HEK293 (cell line): ENCODE measurements around the gene RHBDF2.

Experiments used
- ELK4 ChIP-seq: IDR thresholded peaks from 2 replicates; pipeline ENCODE4 v1.6.1; 2011; ENCODE audit warnings: mild to moderate bottlenecking, low read depth, low read length, borderline replicate concordance
- GLIS2 ChIP-seq: fragments of 450-650 bp; formaldehyde crosslinking; IDR thresholded peaks from 2 replicates; pipeline ENCODE4 v1.5.1; 2016; ENCODE audit warnings: missing biosample characterization, missing genetic modification characterization
- HOXD13 ChIP-seq: sonication (generic); formaldehyde crosslinking; IDR thresholded peaks from 2 replicates; pipeline ENCODE4 v1.8.0; 2022; ENCODE audit warnings: missing genetic modification reagents, borderline replicate concordance
- KLF9 ChIP-seq: fragments of 450-650 bp; formaldehyde crosslinking; IDR thresholded peaks from 2 replicates; pipeline ENCODE4 v1.5.1; 2016; ENCODE audit warnings: missing biosample characterization, missing genetic modification characterization, low read depth
- SCRT2 ChIP-seq: fragments of 450-650 bp; formaldehyde crosslinking; IDR thresholded peaks from 2 replicates; pipeline ENCODE4 v1.5.1; 2016; ENCODE audit warnings: missing biosample characterization, missing genetic modification characterization
- SETDB1 ChIP-seq: IDR thresholded peaks from one replicate; pipeline ENCODE4 v1.6.1; 2017; ENCODE audit warnings: mild to moderate bottlenecking, low read length, moderate library complexity, mixed read lengths; ENCODE audit not compliant: insufficient read length
- YY2 ChIP-seq: fragments of 450-650 bp; formaldehyde crosslinking; IDR thresholded peaks from 2 replicates; pipeline ENCODE4 v1.5.1; 2016; ENCODE audit warnings: missing biosample characterization, missing genetic modification characterization
- ZFP41 ChIP-seq: fragments of 450-650 bp; formaldehyde crosslinking; IDR thresholded peaks from 2 replicates; pipeline ENCODE4 v1.5.1; 2016; ENCODE audit warnings: missing biosample characterization, missing genetic modification characterization, borderline replicate concordance
- ZNF114 ChIP-seq: fragments of 450-650 bp; formaldehyde crosslinking; IDR thresholded peaks from 2 replicates; pipeline ENCODE4 v1.5.0; 2017; ENCODE audit warnings: missing biosample characterization, missing genetic modification characterization
- ZNF155 ChIP-seq: fragments of 450-650 bp; formaldehyde crosslinking; IDR thresholded peaks from 2 replicates; pipeline ENCODE4 v1.5.1; 2016; ENCODE audit warnings: missing biosample characterization, missing genetic modification characterization
- ZNF174 ChIP-seq: fragments of 450-650 bp; formaldehyde crosslinking; IDR thresholded peaks from 2 replicates; pipeline ENCODE4 v1.5.0; 2017; ENCODE audit warnings: missing biosample characterization, mild to moderate bottlenecking, missing genetic modification characterization
- ZNF23 ChIP-seq: fragments of 450-650 bp; formaldehyde crosslinking; IDR thresholded peaks from 2 replicates; pipeline ENCODE4 v1.5.1; 2016; ENCODE audit warnings: missing biosample characterization, missing genetic modification characterization, borderline replicate concordance
- ZNF239 ChIP-seq: fragments of 450-650 bp; formaldehyde crosslinking; IDR thresholded peaks from 2 replicates; pipeline ENCODE4 v1.5.1; 2016; ENCODE audit warnings: missing biosample characterization, missing genetic modification characterization
- ZNF266 ChIP-seq: fragments of 450-650 bp; formaldehyde crosslinking; IDR thresholded peaks from 2 replicates; pipeline ENCODE4 v1.5.1; 2016; ENCODE audit warnings: missing biosample characterization, missing genetic modification characterization, low read depth
- ZNF274 ChIP-seq, 2 experiments: fragments of 200-500 bp in 1 of 2; fragments of 450-650 bp in 1 of 2; sonication (Bioruptor generic) in 1 of 2; formaldehyde crosslinking in 1 of 2; IDR thresholded peaks; 2 replicates each; pipeline versions ENCODE4 v1.5.1 to v1.6.1; 2014 to 2016; ENCODE audit warnings: borderline replicate concordance in 1 of 2, inconsistent platforms in 1 of 2, low read length in 1 of 2, missing biosample characterization in 1 of 2, missing genetic modification characterization in 1 of 2
- ZNF280D ChIP-seq: fragments of 450-650 bp; formaldehyde crosslinking; IDR thresholded peaks from 2 replicates; pipeline ENCODE4 v1.5.1; 2016; ENCODE audit warnings: missing biosample characterization, missing genetic modification characterization
- ZNF302 ChIP-seq: fragments of 450-650 bp; formaldehyde crosslinking; IDR thresholded peaks from 2 replicates; pipeline ENCODE4 v1.5.1; 2016; ENCODE audit warnings: missing biosample characterization, missing genetic modification characterization, low read depth
- ZNF335 ChIP-seq: fragments of 450-650 bp; formaldehyde crosslinking; conservative IDR thresholded peaks from 2 replicates; pipeline ENCODE4 v1.5.1; 2016; ENCODE audit warnings: missing biosample characterization, missing genetic modification characterization
- ZNF341 ChIP-seq: fragments of 450-650 bp; formaldehyde crosslinking; IDR thresholded peaks from 2 replicates; pipeline ENCODE4; 2016; ENCODE audit warnings: low read depth, missing biosample characterization, missing genetic modification characterization
- ZNF391 ChIP-seq: fragments of 450-650 bp; formaldehyde crosslinking; IDR thresholded peaks from 2 replicates; pipeline ENCODE4 v1.5.1; 2016; ENCODE audit warnings: low read depth, missing biosample characterization, missing genetic modification characterization, borderline replicate concordance
- ZNF433 ChIP-seq: fragments of 450-650 bp; formaldehyde crosslinking; IDR thresholded peaks from 2 replicates; pipeline ENCODE4 v1.5.1; 2016; ENCODE audit warnings: missing biosample characterization, missing genetic modification characterization, low read depth
- ZNF521 ChIP-seq: fragments of 450-650 bp; formaldehyde crosslinking; IDR thresholded peaks from 2 replicates; pipeline ENCODE4 v1.5.1; 2017; ENCODE audit warnings: missing biosample characterization, mild to moderate bottlenecking, missing genetic modification characterization
- ZNF529 ChIP-seq: fragments of 450-650 bp; formaldehyde crosslinking; IDR thresholded peaks from 2 replicates; pipeline ENCODE4 v1.5.1; 2017; ENCODE audit warnings: missing genetic modification characterization, missing biosample characterization; ENCODE audit not compliant: insufficient replicate concordance
- ZNF549 ChIP-seq: fragments of 450-650 bp; IDR thresholded peaks from 2 replicates; pipeline ENCODE4 v1.5.1; 2018; ENCODE audit warnings: missing biosample characterization, missing genetic modification characterization, mild to moderate bottlenecking, inconsistent platforms, moderate library complexity
- ZNF555 ChIP-seq: fragments of 450-650 bp; formaldehyde crosslinking; conservative IDR thresholded peaks from 2 replicates; pipeline ENCODE4 v1.5.1; 2017; ENCODE audit warnings: missing biosample characterization, mild to moderate bottlenecking, missing genetic modification characterization, inconsistent platforms
- ZNF610 ChIP-seq: fragments of 450-650 bp; formaldehyde crosslinking; IDR thresholded peaks from 2 replicates; pipeline ENCODE4 v1.5.1; 2016; ENCODE audit warnings: missing biosample characterization, missing genetic modification characterization, borderline replicate concordance
- ZNF621 ChIP-seq: fragments of 450-650 bp; formaldehyde crosslinking; IDR thresholded peaks from 2 replicates; pipeline ENCODE4 v1.5.1; 2017; ENCODE audit warnings: missing biosample characterization, missing genetic modification characterization
- ZNF792 ChIP-seq: fragments of 450-650 bp; formaldehyde crosslinking; IDR thresholded peaks from 2 replicates; pipeline ENCODE4 v1.5.1; 2016; ENCODE audit warnings: missing biosample characterization, missing genetic modification characterization
- ZNF843 ChIP-seq: fragments of 450-650 bp; formaldehyde crosslinking; IDR thresholded peaks from 2 replicates; pipeline ENCODE4 v1.5.1; 2016; ENCODE audit warnings: missing biosample characterization, missing genetic modification characterization
- ZSCAN16 ChIP-seq: fragments of 450-650 bp; formaldehyde crosslinking; IDR thresholded peaks from 2 replicates; pipeline ENCODE4 v1.5.1; 2016; ENCODE audit warnings: missing biosample characterization, missing genetic modification characterization
- TF ChIP-seq, protein P1 (sequence below): fragments of 450-650 bp; formaldehyde crosslinking; IDR thresholded peaks from 2 replicates; pipeline ENCODE4 v1.5.1; 2016; ENCODE audit warnings: missing biosample characterization, missing genetic modification characterization
- TF ChIP-seq, protein P2 (sequence below): sonication (generic); formaldehyde crosslinking; IDR thresholded peaks from 2 replicates; pipeline ENCODE4 v1.8.1; 2022; ENCODE audit warnings: mild to moderate bottlenecking, moderate library complexity, missing genetic modification reagents
- TF ChIP-seq, protein P3 (sequence below): fragments of 450-650 bp; formaldehyde crosslinking; IDR thresholded peaks from 2 replicates; pipeline ENCODE4 v1.5.1; 2016; ENCODE audit warnings: missing biosample characterization, missing genetic modification characterization

Gene RHBDF2

DNA sequence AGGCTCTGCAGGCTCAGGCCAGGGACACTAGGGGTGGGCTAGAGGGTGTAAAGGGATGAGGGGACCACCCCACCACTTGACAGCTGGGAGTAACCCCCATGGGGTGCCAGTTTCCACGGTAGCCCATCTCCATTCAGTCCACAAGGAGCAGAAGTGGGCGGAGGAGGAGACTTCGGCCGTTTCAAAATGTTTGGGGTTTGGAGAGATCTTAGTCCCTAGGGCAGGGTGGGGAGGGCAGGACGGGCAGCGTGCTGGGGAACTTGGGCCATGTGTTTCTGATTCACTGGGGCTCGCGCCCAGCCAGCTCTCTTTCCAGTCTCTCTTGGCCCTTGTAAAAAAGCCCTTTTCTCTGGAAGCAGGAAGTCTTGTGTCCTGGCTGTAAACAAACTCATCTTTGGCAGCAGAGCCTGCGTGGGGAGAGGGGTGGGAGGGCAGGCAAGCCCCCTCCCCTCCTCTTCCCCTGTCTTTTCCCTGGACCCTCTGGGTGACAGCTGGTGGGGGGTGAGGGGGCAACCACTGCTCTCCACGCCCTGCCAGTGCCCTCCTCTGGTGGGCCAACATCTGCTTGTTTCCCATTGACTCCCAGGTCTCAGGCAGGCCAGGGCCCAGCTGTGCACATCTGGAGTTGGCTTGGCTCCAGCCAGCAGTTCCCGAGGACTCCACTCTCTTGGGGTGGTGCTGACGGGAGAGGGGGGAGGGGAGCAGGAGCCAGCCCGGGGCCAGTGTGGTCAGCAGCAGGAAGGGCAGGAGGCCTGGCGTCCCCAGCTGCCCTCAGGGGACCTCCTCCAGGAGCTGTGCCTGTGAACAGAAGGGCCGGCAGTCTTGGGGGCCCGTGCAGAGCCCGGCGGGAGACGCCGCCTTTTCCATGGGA lies 28.2 kb upstream of the RHBDF2 start (continued):
- TF ChIP-seq, protein P1, sequence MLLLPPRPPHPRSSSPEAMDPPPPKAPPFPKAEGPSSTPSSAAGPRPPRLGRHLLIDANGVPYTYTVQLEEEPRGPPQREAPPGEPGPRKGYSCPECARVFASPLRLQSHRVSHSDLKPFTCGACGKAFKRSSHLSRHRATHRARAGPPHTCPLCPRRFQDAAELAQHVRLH (tag by site-specific recombination), result no peak
- TF ChIP-seq ZNF341 (tag by site-specific recombination) (peak; percentile 54), ZNF433 (tag by site-specific recombination) (no peak), ZNF280D (no peak), ZSCAN16 (tag by site-specific recombination) (no peak), ZNF155 (tag by site-specific recombination) (no peak), ZNF239 (no peak), GLIS2 (peak; percentile 8; the same call in 1 of the 2 replicates), ZNF114 (tag by site-specific recombination) (no peak), ZFP41 (tag by site-specific recombination) (no peak), ZNF529 (tag by site-specific recombination) (no peak), YY2 (tag by site-specific recombination) (no peak), ZNF274 (IDR thresholded peaks at IDR 0.05; ENCODE audit: low read length) (no peak), ZNF274 (tag by site-specific recombination; IDR thresholded peaks at IDR 0.05; ENCODE audit: borderline replicate concordance) (no peak), ZNF391 (tag by site-specific recombination) (no peak), SETDB1 (no peak), ZNF335 (tag by site-specific recombination) (peak; percentile 64), ZNF843 (tag by site-specific recombination) (no peak), ZNF555 (tag by site-specific recombination) (no peak), ZNF521 (no peak), ZNF174 (no peak), ZNF302 (tag by site-specific recombination) (no peak), ZNF23 (tag by site-specific recombination) (no peak), SCRT2 (tag by site-specific recombination) (no peak), ZNF610 (no peak), ZNF792 (tag by site-specific recombination) (no peak), KLF9 (tag by site-specific recombination) (no peak), ELK4 (no peak), HOXD13 (no peak), ZNF549 (no peak), ZNF621 (no peak), ZNF266 (tag by site-specific recombination) (no peak)
- TF ChIP-seq, protein P2, sequence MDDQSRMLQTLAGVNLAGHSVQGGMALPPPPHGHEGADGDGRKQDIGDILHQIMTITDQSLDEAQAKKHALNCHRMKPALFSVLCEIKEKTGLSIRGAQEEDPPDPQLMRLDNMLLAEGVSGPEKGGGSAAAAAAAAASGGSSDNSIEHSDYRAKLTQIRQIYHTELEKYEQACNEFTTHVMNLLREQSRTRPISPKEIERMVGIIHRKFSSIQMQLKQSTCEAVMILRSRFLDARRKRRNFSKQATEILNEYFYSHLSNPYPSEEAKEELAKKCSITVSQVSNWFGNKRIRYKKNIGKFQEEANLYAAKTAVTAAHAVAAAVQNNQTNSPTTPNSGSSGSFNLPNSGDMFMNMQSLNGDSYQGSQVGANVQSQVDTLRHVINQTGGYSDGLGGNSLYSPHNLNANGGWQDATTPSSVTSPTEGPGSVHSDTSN (CRISPR knock-in tag), result no peak
- TF ChIP-seq, protein P3, sequence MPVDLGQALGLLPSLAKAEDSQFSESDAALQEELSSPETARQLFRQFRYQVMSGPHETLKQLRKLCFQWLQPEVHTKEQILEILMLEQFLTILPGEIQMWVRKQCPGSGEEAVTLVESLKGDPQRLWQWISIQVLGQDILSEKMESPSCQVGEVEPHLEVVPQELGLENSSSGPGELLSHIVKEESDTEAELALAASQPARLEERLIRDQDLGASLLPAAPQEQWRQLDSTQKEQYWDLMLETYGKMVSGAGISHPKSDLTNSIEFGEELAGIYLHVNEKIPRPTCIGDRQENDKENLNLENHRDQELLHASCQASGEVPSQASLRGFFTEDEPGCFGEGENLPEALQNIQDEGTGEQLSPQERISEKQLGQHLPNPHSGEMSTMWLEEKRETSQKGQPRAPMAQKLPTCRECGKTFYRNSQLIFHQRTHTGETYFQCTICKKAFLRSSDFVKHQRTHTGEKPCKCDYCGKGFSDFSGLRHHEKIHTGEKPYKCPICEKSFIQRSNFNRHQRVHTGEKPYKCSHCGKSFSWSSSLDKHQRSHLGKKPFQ (tag by site-specific recombination), result no peak
